EL (cell line): ENCODE results near the gene CD38.
A peak's percentile ranks its signal among the peaks of the same experiment; 100 is the strongest.

ENCODE experiments used
- DNase-seq: peaks from one replicate; pipeline ENCODE4 v3.0.0-alpha.2; 2016

CD38 gene

GRCh38 chr4:15765391-15765790 is 12.7 kb upstream of the CD38 start:
- no peak for DNase-seq

DNA sequence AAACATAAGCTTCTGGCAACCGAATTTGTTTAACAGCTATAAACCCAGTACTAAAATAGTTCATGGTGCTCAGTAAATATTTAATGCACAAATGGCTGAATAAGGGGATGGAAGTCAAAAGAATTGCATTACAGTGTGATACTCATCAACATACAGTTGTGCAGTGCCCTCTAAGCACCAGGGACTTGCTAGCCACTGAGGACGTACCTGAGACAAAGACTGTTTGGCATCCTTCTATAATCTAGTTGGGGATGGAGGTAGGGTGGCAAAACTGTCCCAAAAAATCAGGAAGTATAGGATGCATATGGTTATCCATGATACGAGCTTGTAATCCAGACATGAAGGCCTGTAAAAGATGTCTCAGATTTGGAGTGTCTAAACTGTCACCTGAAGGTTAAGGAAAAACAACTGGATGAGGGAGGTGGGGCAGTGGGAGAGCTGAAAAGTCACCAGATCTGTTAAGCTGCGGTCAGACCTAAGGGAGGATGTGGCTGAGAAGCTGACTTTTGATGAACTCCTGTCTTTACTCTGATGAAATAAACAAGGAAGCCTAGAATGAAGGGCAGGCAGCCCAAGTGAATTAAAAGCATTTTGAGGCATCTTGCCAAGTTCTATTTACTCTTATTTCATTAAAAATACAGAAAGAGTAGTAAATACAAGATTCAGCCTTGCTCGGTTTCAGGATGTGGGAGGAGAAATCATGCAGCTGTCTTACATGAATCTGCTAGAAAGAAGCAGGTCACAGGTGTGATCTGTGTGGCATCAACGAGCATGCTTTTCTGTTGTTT is 12.0 kb upstream of the CD38 start:
- DNase-seq, result no peak

- DNase-seq, result no peak
Measured at GRCh38 chr4:15766821-15767220, 11.3 kb upstream of the CD38 start.

DNA sequence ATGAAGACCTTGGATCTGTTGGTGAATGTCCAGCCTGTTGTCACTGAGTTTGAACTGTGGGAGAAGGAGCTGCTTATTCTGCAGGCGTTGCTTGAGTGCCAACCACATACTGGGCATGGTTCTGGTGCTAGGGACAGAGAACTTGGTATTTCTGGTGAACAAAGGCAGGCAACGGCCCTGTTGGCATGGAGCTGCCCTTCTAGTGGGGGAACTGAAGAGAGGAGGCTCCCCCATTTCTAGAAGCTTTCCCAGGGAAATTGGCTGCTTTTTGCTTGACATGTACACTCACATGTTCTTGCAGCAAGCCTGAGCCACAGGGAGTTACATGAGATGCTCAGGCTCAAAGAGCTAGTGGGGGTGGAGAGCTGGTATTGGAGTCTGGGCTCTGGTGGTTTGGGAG is 8.9 kb upstream of the CD38 start:
- DNase-seq, result no peak

DNA sequence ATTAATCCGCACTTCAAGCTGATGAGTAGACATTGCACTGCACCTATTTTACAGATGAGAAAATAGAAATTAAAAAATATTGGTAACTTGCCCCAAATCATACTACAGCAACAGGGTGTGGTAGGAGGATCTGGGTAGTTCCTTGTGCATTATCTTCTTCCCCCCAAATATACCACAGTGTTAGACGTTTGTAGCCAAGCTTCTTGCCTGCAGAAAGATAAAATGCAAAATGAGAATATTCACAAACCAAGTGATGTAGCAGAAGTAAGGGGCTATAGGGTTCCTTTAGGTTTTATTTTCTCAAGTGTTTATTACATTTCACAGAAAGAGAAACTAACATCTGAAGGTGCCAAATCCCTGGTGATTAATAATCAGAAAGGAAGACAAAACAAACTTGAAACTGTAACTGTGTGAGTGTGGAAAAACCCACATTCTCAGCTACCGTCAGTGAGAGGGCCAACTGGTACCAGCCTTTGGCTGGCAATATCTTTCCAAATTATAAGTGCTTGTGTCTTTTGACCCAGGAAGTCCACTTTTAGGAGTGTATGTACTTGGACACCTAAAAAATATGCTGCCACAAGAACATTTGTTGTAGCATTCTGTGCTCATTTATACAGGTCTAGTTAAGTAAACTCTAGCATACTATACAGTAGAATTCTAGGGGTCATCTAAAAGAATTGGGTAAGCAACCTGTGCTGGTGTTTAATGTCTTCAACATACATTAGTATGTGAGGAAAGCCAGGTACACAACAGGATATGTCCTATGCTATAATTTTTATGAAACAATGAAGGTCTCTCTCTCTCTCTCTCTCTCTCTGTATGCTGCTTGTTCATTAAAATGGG is 6.7 kb upstream of the CD38 start:
- no peak for DNase-seq

GRCh38 chr4:15774020-15774420 is 4.1 kb upstream of the CD38 start:
- no peak for DNase-seq

- DNase-seq, result no peak
Measured at GRCh38 chr4:15776871-15777648, 1.1 kb upstream of the CD38 start.

- no peak for DNase-seq
Measured at GRCh38 chr4:15777697-15778288, 335 bp upstream of the CD38 start.

DNA sequence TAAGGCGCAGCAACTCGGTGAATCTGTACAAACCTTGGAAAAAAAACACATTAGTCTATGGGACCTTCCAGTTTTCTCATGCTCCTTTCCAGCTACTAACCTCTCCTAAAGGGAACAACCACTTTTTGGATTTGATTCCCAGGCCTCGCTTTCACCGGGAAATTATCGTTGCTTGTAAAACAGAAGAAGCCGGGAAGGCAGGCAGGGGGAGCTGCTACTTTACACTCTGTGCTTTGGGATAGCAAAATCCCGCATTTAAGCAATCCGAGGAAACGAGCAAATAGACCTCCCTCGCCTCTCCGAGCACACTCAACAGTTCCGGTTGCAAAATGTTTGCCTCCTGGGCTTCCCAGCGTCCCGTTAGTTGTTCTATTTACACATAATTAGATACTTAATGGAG is 1.2 kb downstream of the CD38 start:
- DNase-seq, result peak; percentile 66

DNA sequence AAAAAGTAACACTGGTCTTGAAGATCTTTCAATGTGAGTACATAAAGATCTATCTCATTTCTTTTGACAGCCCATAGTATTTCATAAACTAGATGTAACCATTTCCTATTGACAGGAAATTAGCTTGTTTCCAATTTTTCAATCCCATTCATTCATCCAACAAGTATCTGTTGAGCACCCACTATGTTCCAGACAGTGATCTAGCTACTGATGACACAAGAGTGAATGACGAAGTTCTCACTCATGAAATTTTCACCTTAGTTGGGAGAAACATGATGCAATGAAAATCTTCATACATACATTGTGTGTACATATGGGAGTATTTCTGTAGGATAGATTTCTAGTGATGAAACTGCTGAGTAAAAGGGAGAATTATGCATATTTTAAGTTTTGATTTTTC is 1.7 kb downstream of the CD38 start:
- no peak for DNase-seq

DNA sequence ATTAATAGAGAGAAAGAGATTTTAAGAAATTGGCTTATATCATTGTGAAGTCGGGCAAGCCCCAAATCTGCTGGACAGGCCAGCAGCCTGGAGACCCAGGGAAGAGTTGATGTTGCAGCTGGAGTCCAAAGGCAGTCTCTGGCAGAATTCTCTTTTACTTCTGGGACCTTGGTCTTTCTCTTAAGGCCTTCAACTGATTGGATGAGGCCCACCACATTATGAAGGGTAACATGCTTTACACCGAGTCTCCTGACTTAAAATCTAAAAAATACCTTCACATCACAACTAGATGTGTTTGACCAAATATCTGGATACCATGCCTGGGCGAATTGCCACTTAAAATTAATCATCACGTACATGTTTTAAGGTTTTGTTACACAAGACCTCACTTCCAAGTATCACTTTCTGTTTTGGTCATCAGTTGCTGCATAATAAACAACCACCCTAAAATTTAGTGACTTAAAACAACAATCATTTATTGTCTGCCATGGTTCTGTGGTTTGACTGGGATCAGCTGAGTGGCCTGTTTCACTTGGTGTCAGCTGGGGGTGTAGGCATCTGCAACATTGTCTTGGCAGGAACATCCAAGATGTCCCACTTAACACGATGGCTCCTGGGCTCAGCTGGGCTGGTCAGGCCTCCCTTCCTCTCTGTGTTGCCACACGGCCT is 3.4 kb downstream of the CD38 start:
- DNase-seq, result peak; percentile 9

DNA sequence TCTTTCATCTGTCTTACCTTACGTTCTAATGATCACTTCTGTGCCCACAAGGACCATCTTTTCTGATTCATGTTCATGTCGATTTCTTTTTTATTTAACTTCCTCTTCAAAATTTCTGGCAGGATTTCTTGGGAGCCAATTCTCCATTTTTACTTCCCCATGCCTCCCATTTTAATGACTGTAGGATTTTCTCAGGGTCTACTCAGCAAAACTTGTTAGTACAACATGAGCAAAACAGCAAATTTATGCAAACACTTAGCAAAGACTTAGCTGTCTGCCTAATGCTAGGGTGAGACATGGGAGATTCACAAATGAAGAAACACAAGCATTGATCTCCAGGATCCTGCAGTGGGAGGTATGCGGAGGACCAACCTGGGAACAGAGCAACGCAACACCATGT is 5.5 kb downstream of the CD38 start:
- DNase-seq, result no peak

DNA sequence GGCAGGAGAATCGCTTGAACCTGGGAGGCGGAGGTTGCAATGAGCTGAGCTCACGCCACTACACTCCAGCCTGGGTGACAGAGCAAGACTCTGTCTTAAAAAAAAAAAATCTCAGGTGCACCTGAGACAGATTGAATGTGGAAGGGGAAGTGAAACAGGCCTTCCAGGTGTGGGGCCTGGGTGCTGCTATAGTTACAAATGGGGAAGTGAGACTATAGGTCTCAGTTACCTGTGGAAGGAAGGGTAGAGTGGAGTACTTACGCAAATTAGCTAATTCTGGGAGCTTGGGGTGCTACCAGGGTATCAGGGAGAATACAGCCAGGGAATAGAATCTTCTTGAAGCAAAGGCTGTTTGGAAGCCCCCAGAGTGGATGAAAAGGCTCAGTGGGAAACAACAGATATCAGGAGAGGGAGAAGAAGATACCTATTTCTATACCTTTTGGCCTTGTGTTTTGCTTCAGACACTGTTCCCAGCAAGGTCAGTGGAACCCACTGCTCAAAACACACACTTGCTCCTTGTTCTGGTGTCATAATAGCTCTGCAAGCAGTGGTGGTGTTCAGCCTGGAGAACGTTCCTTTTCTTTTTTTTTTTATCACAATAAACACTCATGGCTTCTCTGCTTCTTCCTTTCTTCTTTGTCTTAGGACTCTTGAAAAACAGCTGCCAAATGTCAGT is 7.0 kb downstream of the CD38 start:
- no peak for DNase-seq

- DNase-seq, result no peak
Measured at GRCh38 chr4:15786743-15787142, 8.6 kb downstream of the CD38 start.

DNA sequence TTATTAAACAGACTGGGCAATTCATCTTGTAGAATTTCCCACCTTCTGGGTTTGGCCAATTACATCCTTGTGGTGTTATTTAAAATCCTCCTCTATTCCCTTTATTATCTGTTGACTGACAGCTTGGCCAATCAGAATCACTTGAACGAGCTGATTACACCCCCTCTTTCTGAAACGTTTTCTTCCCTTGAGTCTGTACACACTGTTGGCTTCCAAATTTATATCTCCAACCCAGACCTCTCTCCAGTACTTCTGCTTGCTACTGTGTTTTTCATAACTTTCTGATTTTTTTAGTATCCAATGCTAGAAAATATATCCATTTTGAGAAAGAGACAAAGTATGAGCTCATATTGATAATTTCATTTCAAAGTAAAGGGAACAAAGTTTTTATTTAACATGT is 14.8 kb downstream of the CD38 start:
- no peak for DNase-seq

GRCh38 chr4:15793506-15794363 is 15.6 kb downstream of the CD38 start:
- no peak for DNase-seq

- no peak for DNase-seq
Measured at GRCh38 chr4:15794426-15794825, 16.3 kb downstream of the CD38 start.

DNA sequence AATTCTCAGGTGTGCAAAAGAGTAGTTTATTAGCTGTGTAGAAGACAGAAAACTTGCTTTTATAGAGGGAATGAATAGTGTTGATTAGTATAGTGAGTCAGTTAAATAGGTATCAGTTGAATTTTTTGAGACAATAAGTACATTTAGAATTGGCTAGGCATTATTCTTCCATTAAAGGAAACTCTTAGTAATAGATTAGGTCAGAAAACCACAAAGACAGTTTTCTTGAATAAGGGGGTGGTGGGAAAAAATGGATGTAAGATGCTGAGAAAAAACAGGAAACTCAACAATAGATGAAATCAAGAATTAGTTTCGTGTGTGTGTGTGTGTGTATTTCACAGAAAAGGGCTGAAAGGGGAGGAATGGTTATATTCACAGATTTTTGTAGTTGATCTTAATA is 16.8 kb downstream of the CD38 start:
- DNase-seq, result no peak

GRCh38 chr4:15797320-15797719 is 19.2 kb downstream of the CD38 start:
- no peak for DNase-seq

- no peak for DNase-seq
Measured at GRCh38 chr4:15799141-15799540, 21.0 kb downstream of the CD38 start.

DNA sequence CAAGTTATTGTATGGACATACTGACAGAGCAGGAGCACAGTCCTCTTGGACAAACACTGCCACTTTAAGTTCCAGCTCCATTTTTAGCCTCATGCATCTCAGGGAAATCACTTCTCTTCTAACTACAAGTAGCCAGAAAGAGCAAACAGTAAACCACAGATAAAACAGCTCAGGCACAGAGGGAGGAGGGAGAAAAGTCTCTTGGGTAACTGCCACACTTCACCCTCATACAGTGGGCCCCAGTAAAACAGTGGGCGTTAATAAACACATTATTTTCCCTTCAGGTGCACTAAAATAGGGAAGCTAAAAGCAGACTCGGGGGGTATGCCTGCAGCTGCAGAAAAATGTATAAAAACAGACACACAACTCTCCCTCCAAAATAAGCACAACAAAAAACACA is 21.6 kb downstream of the CD38 start:
- no peak for DNase-seq
